Fibroblast of the aortic adventitia (primary cell): ENCODE measurements around the gene SNX5. TPM values are rescaled to one million over a fixed set of nuclear protein-coding genes. Genes with fewer than 3 reads are reported as not detected.

Experiments used
- DNase-seq: peaks from one replicate; pipeline ENCODE4 v3.0.0-alpha.2; 2010; ENCODE audit warnings: low read depth
- H3K4me3 ChIP-seq: 2 replicates; pipeline ENCODE4 v1.5.1; 2011; ENCODE audit warnings: low read depth, mild to moderate bottlenecking, control low read depth, low read length, moderate library complexity
- CTCF ChIP-seq: IDR thresholded peaks from 2 replicates; pipeline ENCODE4 v1.5.1; 2011; ENCODE audit warnings: mild to moderate bottlenecking, low read length, control low read depth, inconsistent platforms; ENCODE audit not compliant: insufficient read depth
- total RNA-seq: library from RNA; depleted of rRNA; stranded (reverse); fragments of >200 nt; gene quantifications from 2 replicates; pipeline ENCODE4 v1.2.3, GENCODE V29; 2012; ENCODE audit warnings: low replicate concordance

SNX5 gene
- total RNA-seq, 1 donor = 99.7 TPM

- no peak for DNase-seq
- TF ChIP-seq CTCF = no peak
- H3K4me3 ChIP-seq = no peak overlapping the region
Observed at GRCh38 chr20:17911927-17912326, 56.7 kb downstream of the SNX5 start.

- DNase-seq = peak; percentile 91
- TF ChIP-seq CTCF = peak; percentile 11
- H3K4me3 ChIP-seq = no peak overlapping the region
Observed at GRCh38 chr20:17910828-17911294, 57.7 kb downstream of the SNX5 start.

GRCh38 chr20:17909869-17910321, 58.7 kb downstream of the SNX5 start:
- H3K4me3 ChIP-seq = no peak overlapping the region
- no peak for TF ChIP-seq CTCF
- DNase-seq = peak; percentile 50

- H3K4me3 ChIP-seq = no peak overlapping the region
- TF ChIP-seq CTCF = no peak
- no peak for DNase-seq
Observed at GRCh38 chr20:17905544-17905943, 63.0 kb downstream of the SNX5 start.

- H3K4me3 ChIP-seq = no peak overlapping the region
- no peak for TF ChIP-seq CTCF
- no peak for DNase-seq
Observed at GRCh38 chr20:17904027-17904426, 64.6 kb downstream of the SNX5 start.

GRCh38 chr20:17902531-17903083, 66.0 kb downstream of the SNX5 start:
- no peak for DNase-seq
- no peak for TF ChIP-seq CTCF
- no peak overlapping the region for H3K4me3 ChIP-seq

- DNase-seq = no peak
- no peak overlapping the region for H3K4me3 ChIP-seq
- no peak for TF ChIP-seq CTCF
Observed at GRCh38 chr20:17901971-17902370, 66.6 kb downstream of the SNX5 start.
